ENCODE measurements around the gene CHKB.

CHKB gene

GRCh38 chr22:50577987-50578775 is 4.5 kb downstream of the CHKB start, which contains the start of gene CPT1B:
CPT1B (minus strand) TSS chr22:50578427; CDS start chr22:50577915, 512 bp downstream.
- TF ChIP-seq REST (IDR thresholded peaks at IDR 0.05; ENCODE audit: insufficient read depth in 1 of 2, low read depth in 2 of 2, low read length in 2 of 2) (no peak), POLR2AphosphoS5 (IDR thresholded peaks at IDR 0.05; ENCODE audit: low read depth, low read length) (no peak), SIN3A (IDR thresholded peaks at IDR 0.05; ENCODE audit: borderline replicate concordance, insufficient read depth, low read length) (no peak), FOXP2 (optimal IDR thresholded peaks at IDR 0.05; ENCODE audit: borderline replicate concordance, extremely low read depth, extremely low read length, insufficient read depth) (no peak), TAF1 (IDR thresholded peaks at IDR 0.05; ENCODE audit: borderline replicate concordance, insufficient read depth, low read length) (no peak)

GRCh38 chr22:50577697-50577986 is 5.0 kb downstream of the CHKB start:
- no peak for TF ChIP-seq REST (IDR thresholded peaks at IDR 0.05; ENCODE audit: insufficient read depth in 1 of 2, low read depth in 2 of 2, low read length in 2 of 2)
- TF ChIP-seq TAF1 (IDR thresholded peaks at IDR 0.05; ENCODE audit: borderline replicate concordance, insufficient read depth, low read length) = no peak
- no peak for TF ChIP-seq FOXP2 (optimal IDR thresholded peaks at IDR 0.05; ENCODE audit: borderline replicate concordance, extremely low read depth, extremely low read length, insufficient read depth)
- TF ChIP-seq POLR2AphosphoS5 (IDR thresholded peaks at IDR 0.05; ENCODE audit: low read depth, low read length) = no peak
- TF ChIP-seq SIN3A (IDR thresholded peaks at IDR 0.05; ENCODE audit: borderline replicate concordance, insufficient read depth, low read length) = no peak

DNA sequence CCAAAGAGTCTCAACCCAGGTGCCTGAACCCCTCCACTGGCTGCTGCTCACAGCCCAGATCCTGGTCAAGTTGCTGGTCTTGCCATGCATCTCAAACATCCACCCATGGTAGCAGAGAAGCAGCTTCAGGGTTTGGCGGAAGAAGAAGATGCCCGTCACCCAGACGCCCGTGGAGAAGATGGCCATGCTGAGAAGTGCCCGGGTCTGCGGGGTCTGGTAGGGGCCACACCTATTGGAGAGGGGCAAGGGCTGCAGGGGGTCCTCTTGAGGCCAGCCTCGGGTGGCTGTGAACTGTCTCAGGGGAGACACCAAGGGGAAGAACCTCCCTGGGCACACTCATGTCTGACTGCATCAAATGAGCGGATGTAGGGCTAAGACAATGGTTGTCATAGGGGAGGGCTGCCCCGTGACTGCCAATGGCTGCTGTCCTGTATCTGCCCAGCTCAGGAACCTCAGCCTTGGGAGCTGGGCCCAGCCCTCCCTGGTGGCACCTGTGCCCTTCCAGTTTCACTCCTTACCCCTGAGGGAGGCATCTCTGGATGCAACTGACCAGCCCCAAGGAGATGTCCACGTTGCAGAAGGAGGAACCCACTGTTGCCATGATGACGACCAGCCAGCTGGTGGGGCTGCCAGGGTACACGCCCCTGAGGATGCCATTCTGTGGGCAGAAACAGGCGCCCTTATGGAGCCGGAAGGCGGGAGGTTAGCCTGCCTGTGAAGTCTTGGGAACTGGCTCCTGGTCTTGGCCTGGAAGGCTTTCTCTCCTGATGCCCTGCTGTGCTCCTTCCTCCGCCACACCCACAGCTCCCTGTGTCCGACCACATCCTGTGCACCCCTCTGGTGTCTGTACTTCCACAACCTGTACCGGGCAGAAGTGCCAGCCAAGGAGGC is 5.6 kb downstream of the CHKB start:
- no peak for TF ChIP-seq TAF1 (IDR thresholded peaks at IDR 0.05; ENCODE audit: borderline replicate concordance, insufficient read depth, low read length)
- no peak for TF ChIP-seq SIN3A (IDR thresholded peaks at IDR 0.05; ENCODE audit: borderline replicate concordance, insufficient read depth, low read length)
- TF ChIP-seq POLR2AphosphoS5 (IDR thresholded peaks at IDR 0.05; ENCODE audit: low read depth, low read length) = no peak
- no peak for TF ChIP-seq REST (IDR thresholded peaks at IDR 0.05; ENCODE audit: insufficient read depth in 1 of 2, low read depth in 2 of 2, low read length in 2 of 2)
- no peak for TF ChIP-seq FOXP2 (optimal IDR thresholded peaks at IDR 0.05; ENCODE audit: borderline replicate concordance, extremely low read depth, extremely low read length, insufficient read depth)

DNA sequence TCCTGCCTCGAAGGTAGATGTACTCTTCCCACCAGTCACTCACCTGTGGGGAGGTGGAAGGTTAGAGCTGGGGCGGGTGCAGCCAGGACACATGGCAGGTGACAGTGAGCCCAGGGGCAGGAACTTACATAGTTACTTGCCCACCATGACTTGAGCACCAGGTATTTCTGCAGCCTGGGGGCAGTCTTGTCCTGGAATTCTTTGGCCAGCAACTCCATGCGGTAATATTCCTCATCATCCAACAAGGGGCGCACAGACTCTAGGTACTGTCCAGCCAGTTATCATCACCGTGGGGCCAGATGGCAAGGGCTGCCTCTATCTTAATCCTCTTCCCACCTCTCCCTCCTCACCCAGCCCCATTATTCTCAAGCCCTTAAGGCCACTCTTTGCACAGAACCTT is 6.6 kb downstream of the CHKB start:
- TF ChIP-seq SIN3A (IDR thresholded peaks at IDR 0.05; ENCODE audit: borderline replicate concordance, insufficient read depth, low read length) (no peak), REST (IDR thresholded peaks at IDR 0.05; ENCODE audit: insufficient read depth in 1 of 2, low read depth in 2 of 2, low read length in 2 of 2) (no peak), TAF1 (IDR thresholded peaks at IDR 0.05; ENCODE audit: borderline replicate concordance, insufficient read depth, low read length) (no peak), FOXP2 (optimal IDR thresholded peaks at IDR 0.05; ENCODE audit: borderline replicate concordance, extremely low read depth, extremely low read length, insufficient read depth) (no peak)
